K562 (cell line): Measurements from ENCODE around the gene FBXO8. TPM values are rescaled to one million over a fixed set of nuclear protein-coding genes. Genes with fewer than 3 reads are reported as not detected.

Experiments
- ATAC-seq: fragments of 200-7000 bp; cut with Tn5 transposase; 3 replicates; pipeline ENCODE4 v1.9.1; 2020; ENCODE audit warnings: moderate library complexity
- BruUV-seq: library from RNA; stranded (reverse); fragments of 400-500 nt; replicated peaks from 2 replicates; lab custom pipeline; 2021; lab: Mats Ljungman, UMichigan
- CTCF ChIA-PET: fragments of 300-600 bp; formaldehyde crosslinking; extraction: SDS; loops from one replicate; lab custom pipeline; 2021; ENCODE audit warnings: low intra/inter-chr PET ratio; lab: Yijun Ruan, JAX
- POLR2A ChIA-PET: fragments of 300-600, 350-650 bp; sonication (Branson Sonifier 250); formaldehyde crosslinking; extraction: SDS; loops from one replicate; lab custom pipeline; 2021; ENCODE audit warnings: antibody characterized with exemption, inconsistent platforms; lab: Yijun Ruan, JAX
- DNase-seq, 4 experiments: peaks; one replicate each; pipeline versions ENCODE4 v3.0.0 to v3.0.0-alpha.2; 2011 to 2018; ENCODE audit warnings: low spot score in 3 of 4, mixed read lengths in 3 of 4; ENCODE audit errors: extremely low read depth in 1 of 4
- FAIRE-seq: peaks from 2 replicates; lab custom pipeline; 2011; peaks lifted over from hg19 to GRCh38; lab: Jason Lieb, UNC
- H2AFZ ChIP-seq: 2 replicates; pipeline ENCODE4 v1.6.0; 2011; ENCODE audit warnings: low read depth, low read length, control low read depth, inconsistent platforms
- H3K27ac ChIP-seq: fragments of 200-600 bp; 3 replicates; pipeline ENCODE4 v1.8.0; 2011; ENCODE audit warnings: low read depth, mild to moderate bottlenecking, control low read depth, inconsistent platforms, low read length, moderate library complexity, mixed read lengths; ENCODE audit errors: extremely low read depth
- H3K27me3 ChIP-seq, 2 experiments: fragments of 300-600 bp in 1 of 2; 2 replicates in 1 of 2; 3 replicates in 1 of 2; pipeline versions ENCODE4 v1.6.0 to v1.8.0; 2011; ENCODE audit warnings: inconsistent platforms in 2 of 2, low read length in 2 of 2, mild to moderate bottlenecking in 1 of 2, mixed read lengths in 1 of 2, moderate library complexity in 1 of 2; ENCODE audit not compliant: control insufficient read depth in 2 of 2, insufficient read depth in 2 of 2
- H3K36me3 ChIP-seq: fragments of 300-600 bp; 3 replicates; pipeline ENCODE4 v1.8.0; 2011; ENCODE audit warnings: mild to moderate bottlenecking, low read length, inconsistent platforms; ENCODE audit not compliant: control insufficient read depth, insufficient read depth
- H3K4me1 ChIP-seq, 2 experiments: fragments of 200-600 bp in 1 of 2; replicated peaks in 1 of 2; 2 replicates in 1 of 2; 3 replicates in 1 of 2; pipeline versions ENCODE4 v1.5.1 to v1.8.0; 2011; ENCODE audit warnings: inconsistent platforms in 2 of 2, low read length in 2 of 2, mild to moderate bottlenecking in 1 of 2, mixed read lengths in 1 of 2, moderate library complexity in 1 of 2; ENCODE audit not compliant: control insufficient read depth in 2 of 2, insufficient read depth in 2 of 2
- H3K4me2 ChIP-seq: 2 replicates; pipeline ENCODE4 v1.6.1; 2011; ENCODE audit warnings: low read length, control low read depth, inconsistent platforms, mixed read lengths; ENCODE audit not compliant: insufficient read depth
- H3K4me3 ChIP-seq: fragments of 200-600 bp; sonication (generic), shearing (Covaris generic); 2 replicates; pipeline ENCODE4 v1.5.1; 2016; ENCODE audit warnings: control low read depth, inconsistent platforms
- H3K79me2 ChIP-seq: fragments of 200-600 bp; 3 replicates; pipeline ENCODE4 v1.8.0; 2011; ENCODE audit warnings: low read length, inconsistent platforms; ENCODE audit not compliant: control insufficient read depth, insufficient read depth
- H3K9ac ChIP-seq, 2 experiments: 2 replicates each; pipeline versions ENCODE4 v1.6.0 to v1.6.1; 2011; ENCODE audit warnings: low read depth in 2 of 2, low read length in 2 of 2, control low read depth in 1 of 2, inconsistent platforms in 1 of 2, mild to moderate bottlenecking in 1 of 2, mixed read lengths in 1 of 2; ENCODE audit not compliant: insufficient read depth in 1 of 2
- H3K9me1 ChIP-seq: one replicate; pipeline ENCODE4 v1.6.0; 2011; ENCODE audit warnings: inconsistent platforms, mild to moderate bottlenecking, low read length, moderate library complexity; ENCODE audit not compliant: control insufficient read depth, insufficient read depth
- H3K9me3 ChIP-seq: replicated peaks from 2 replicates; pipeline ENCODE4 v1.5.1; 2011; ENCODE audit warnings: low read depth, low read length, inconsistent platforms; ENCODE audit not compliant: control insufficient read depth, insufficient read depth
- H4K20me1 ChIP-seq: replicated peaks from 2 replicates; pipeline ENCODE4 v1.6.1; 2011; ENCODE audit warnings: low read length, inconsistent platforms, mixed read lengths; ENCODE audit not compliant: control insufficient read depth, insufficient read depth
- ETS2 ChIP-seq: IDR thresholded peaks from 2 replicates; pipeline ENCODE4 v1.6.1; 2016; ENCODE audit warnings: borderline replicate concordance, missing genetic modification characterization, mild to moderate bottlenecking, moderate library complexity, missing compliant biosample characterization; ENCODE audit not compliant: poor library complexity, severe bottlenecking
- FOXK2 ChIP-seq, 2 experiments: fragments of 450-650 bp; IDR thresholded peaks in 1 of 2; conservative IDR thresholded peaks in 1 of 2; 2 replicates each; pipeline ENCODE4 v1.6.1; 2016; ENCODE audit warnings: low read depth in 2 of 2, mild to moderate bottlenecking in 1 of 2
- MITF ChIP-seq: IDR thresholded peaks from 2 replicates; pipeline ENCODE4 v1.6.1; 2014; ENCODE audit warnings: antibody characterized with exemption
- WGBS: fragments of 100-300 bp; shearing (Covaris generic); methylation state at CpG from one replicate; pipeline ENCODE4 v1.1.6; 2016; ENCODE audit warnings: low coverage, mixed read lengths; ENCODE audit not compliant: insufficient coverage; ENCODE audit errors: missing lambda C conversion rate; 5-methylcytosine and 5-hydroxymethylcytosine counted together
- in situ Hi-C: fragments of 300-500 bp; cut with MboI; formaldehyde crosslinking; loops from 4 replicates; pipeline ENCODE4 v1.15.0; 2018; ENCODE audit warnings: inconsistent platforms, mixed read lengths
- intact Hi-C: fragments of 100-400 bp; cut with micrococcal nuclease; formaldehyde crosslinking; loops from 2 replicates; pipeline ENCODE4 v1.14.2; 2022
- polyA plus RNA-seq, 8 experiments: library from polyadenylated mRNA; depleted of rRNA in 4 of 8; stranded (reverse) in 5 of 8; unstranded in 3 of 8; fragments of >200 nt; fragmentation: Nextera tagmentation in 2 of 8; fragmentation: Illumina TruSeq in 1 of 8; extraction: Ambion mirVana in 2 of 8; extraction: Trizol in 1 of 8; gene quantifications; 2 replicates each; pipeline versions ENCODE4 v1.2.1 to v1.2.3, GENCODE V29; 2011 to 2014; ENCODE audit warnings: inconsistent platforms in 1 of 8, missing spikeins in 1 of 8
- total RNA-seq, 7 experiments: library from RNA; depleted of rRNA in 6 of 7; stranded (reverse); fragments of >200 nt in 6 of 7; fragmentation: Illumina TruSeq in 2 of 7; extraction: Trizol in 2 of 7; gene quantifications; 2 replicates each; pipeline versions ENCODE4 v1.2.1 to v1.2.3, GENCODE V29; 2011 to 2021; ENCODE audit warnings: low replicate concordance in 1 of 7
- TF ChIP-seq, protein P1 (sequence below): sonication (generic); formaldehyde crosslinking; IDR thresholded peaks from 2 replicates; pipeline ENCODE4 v1.8.1; 2023; ENCODE audit warnings: mild to moderate bottlenecking, missing genetic modification reagents

FBXO8 gene
- total and polyA plus RNA-seq, 9 of the 15 experiments (the other 6 are each of a cell fraction or from before 2014, with no cell fraction given): 12.9 to 27.1 (median 14.8) TPM

DNA sequence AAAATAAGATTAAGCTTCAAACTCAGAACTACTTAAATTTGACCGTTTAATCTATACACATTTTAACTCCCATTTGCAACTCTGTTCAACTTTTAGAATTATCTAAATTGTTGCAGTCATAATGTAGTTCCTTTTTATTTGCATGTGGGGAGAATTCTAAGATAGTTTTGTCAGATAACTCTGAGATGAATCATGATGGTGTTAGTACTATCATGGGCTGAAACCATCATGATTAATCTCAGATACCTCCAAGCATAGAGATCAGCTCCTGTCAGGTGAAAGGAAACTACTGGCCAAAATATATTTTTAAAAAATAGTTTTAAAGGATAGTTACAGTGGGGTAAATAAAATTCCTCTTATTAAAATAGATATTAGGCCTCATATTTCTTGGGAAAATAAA lies 39.0 kb downstream of the FBXO8 start:
- Histone ChIP-seq H3K36me3 (no peaks in the 10 kb centered on the region), H3K27me3 (no peaks in the 10 kb centered on the region), H3K79me2 (no peaks in the 10 kb centered on the region), H2AFZ (no peak overlapping the region), H3K9me3 (no peaks in the 10 kb centered on the region), H3K27ac (no peak overlapping the region), H3K9me1 (no peaks in the 10 kb centered on the region), H3K4me1 (no peaks in the 10 kb centered on the region), H3K9ac (no peak overlapping the region), H3K4me3 (no peak overlapping the region), H3K4me2 (no peak overlapping the region), H4K20me1 (no peaks in the 10 kb centered on the region)
- ChIA-PET CTCF (no interaction called here), POLR2A (no interaction called here)
- TF ChIP-seq MITF (no peak), ETS2 (tag) (no peak), FOXK2 (conservative IDR thresholded peaks at IDR 0.05 in 1 of 2, IDR thresholded peaks at IDR 0.05 in 1 of 2; ENCODE audit: low read depth in 2 of 2) (no peak)
- TF ChIP-seq, protein P1, sequence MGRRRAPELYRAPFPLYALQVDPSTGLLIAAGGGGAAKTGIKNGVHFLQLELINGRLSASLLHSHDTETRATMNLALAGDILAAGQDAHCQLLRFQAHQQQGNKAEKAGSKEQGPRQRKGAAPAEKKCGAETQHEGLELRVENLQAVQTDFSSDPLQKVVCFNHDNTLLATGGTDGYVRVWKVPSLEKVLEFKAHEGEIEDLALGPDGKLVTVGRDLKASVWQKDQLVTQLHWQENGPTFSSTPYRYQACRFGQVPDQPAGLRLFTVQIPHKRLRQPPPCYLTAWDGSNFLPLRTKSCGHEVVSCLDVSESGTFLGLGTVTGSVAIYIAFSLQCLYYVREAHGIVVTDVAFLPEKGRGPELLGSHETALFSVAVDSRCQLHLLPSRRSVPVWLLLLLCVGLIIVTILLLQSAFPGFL: no peak
- WGBS: 50% methylated on average over 1 of the region's 1 CpG
- intact Hi-C loops: no loop called here
- FAIRE-seq: no peak
- no peak for ATAC-seq
- no TSS peak for BruUV-seq
- DNase-seq: no peak
- in situ Hi-C loops: no loop called here
